OCI-LY7 (cell line): Measurements from ENCODE around the gene APOE.

Experiments
- EZH2phosphoT487 ChIP-seq: fragments of 200-600 bp; sonication (generic); IDR thresholded peaks from 2 replicates; pipeline ENCODE4 v1.6.1; 2018; ENCODE audit warnings: low read depth, borderline replicate concordance, mild to moderate bottlenecking, mixed run types, antibody characterized with exemption, low read length, moderate library complexity, mixed read lengths
- TF ChIP-seq, protein P1 (sequence below): fragments of 200-600 bp; sonication (generic); conservative IDR thresholded peaks from 2 replicates; pipeline ENCODE4 v1.5.1; 2014; ENCODE audit warnings: mild to moderate bottlenecking, antibody characterized with exemption, low read length, moderate library complexity, mixed read lengths

DNA sequence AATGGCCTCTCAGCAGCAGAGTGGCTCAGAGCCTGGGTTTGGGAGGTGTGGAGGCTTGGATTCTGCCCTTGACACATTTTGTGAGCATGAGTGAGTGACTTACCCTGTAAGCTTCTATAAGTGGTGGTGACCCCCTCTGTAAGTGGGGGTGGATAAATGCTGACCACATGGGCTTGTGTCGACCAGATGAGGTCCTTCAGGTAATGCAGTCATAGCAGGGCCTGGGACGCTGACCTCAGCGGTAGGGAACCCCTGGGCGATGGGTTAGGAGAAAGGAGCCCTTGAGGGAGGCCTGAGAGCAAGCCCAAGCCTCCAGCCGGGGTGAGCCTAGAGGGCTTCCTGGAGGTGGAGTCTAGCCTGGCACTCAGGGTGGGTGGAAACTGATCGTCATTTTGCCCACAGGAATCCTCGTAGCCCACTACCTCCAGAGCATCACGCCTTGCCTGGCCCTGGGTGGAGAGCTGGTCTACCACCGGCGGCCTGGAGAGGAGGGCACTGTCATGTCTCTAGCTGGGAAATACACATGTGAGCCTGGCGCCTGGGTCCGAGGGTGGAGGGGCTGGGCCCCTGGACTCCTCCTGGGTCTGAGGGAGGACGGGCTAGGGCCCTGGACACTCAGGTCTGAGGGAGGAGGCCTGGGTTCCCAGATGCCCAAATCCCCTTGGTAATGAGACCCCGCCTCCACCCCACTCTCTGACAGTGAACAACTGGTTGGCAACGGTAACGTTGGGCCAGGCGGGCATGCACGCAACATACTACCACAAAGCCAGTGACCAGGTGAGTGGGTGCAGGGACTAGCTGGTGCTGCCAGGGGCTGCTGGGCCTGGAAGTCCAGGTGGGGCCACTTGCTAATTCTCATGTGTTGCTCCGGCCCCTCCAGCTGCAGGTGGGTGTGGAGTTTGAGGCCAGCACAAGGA is 5.0 kb upstream of the APOE start:
- TF ChIP-seq, protein P1, sequence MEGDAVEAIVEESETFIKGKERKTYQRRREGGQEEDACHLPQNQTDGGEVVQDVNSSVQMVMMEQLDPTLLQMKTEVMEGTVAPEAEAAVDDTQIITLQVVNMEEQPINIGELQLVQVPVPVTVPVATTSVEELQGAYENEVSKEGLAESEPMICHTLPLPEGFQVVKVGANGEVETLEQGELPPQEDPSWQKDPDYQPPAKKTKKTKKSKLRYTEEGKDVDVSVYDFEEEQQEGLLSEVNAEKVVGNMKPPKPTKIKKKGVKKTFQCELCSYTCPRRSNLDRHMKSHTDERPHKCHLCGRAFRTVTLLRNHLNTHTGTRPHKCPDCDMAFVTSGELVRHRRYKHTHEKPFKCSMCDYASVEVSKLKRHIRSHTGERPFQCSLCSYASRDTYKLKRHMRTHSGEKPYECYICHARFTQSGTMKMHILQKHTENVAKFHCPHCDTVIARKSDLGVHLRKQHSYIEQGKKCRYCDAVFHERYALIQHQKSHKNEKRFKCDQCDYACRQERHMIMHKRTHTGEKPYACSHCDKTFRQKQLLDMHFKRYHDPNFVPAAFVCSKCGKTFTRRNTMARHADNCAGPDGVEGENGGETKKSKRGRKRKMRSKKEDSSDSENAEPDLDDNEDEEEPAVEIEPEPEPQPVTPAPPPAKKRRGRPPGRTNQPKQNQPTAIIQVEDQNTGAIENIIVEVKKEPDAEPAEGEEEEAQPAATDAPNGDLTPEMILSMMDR = no peak
- no peak for TF ChIP-seq EZH2phosphoT487
